SU-DHL-6 (cell line): Measurements from ENCODE around the gene CRTAC1.

Source experiments
- H2AFZ ChIP-seq: fragments of 200-600 bp; sonication (generic); 2 replicates; pipeline ENCODE4 v1.6.1; 2014; ENCODE audit warnings: low read depth, mild to moderate bottlenecking, moderate library complexity, mixed read lengths, antibody characterized with exemption, low read length; ENCODE audit not compliant: severe bottlenecking
- H3F3A ChIP-seq: fragments of 200-600 bp; shearing (Covaris generic); 2 replicates; pipeline ENCODE4 v1.6.0; 2016; ENCODE audit warnings: antibody characterized with exemption, mild to moderate bottlenecking; ENCODE audit not compliant: insufficient read depth
- H3K27ac ChIP-seq: fragments of 200-600 bp; sonication (generic); 2 replicates; pipeline ENCODE4 v1.5.1; 2016; ENCODE audit warnings: low read depth, mild to moderate bottlenecking, low read length, moderate library complexity, mixed read lengths
- H3K27me3 ChIP-seq: fragments of 200-600 bp; sonication (generic), shearing (Covaris generic); 2 replicates; pipeline ENCODE4 v1.6.0; 2014; ENCODE audit warnings: mild to moderate bottlenecking, low read length
- H3K36me3 ChIP-seq: fragments of 200-600 bp; sonication (generic); 2 replicates; pipeline ENCODE4 v1.6.1; 2014; ENCODE audit warnings: mild to moderate bottlenecking, low read length, mixed read lengths
- H3K4me2 ChIP-seq: fragments of 300-600, 200-600 bp; shearing (Covaris generic), sonication (generic); 2 replicates; pipeline ENCODE4 v1.6.0; 2014; ENCODE audit warnings: low read length, low read depth, mild to moderate bottlenecking; ENCODE audit not compliant: poor library complexity, severe bottlenecking
- H3K4me3 ChIP-seq: fragments of 200-600 bp; sonication (generic); 2 replicates; pipeline ENCODE4 v1.5.1; 2014; ENCODE audit warnings: antibody characterized with exemption, low read length, mild to moderate bottlenecking, mixed read lengths; ENCODE audit not compliant: insufficient read depth, poor library complexity, severe bottlenecking
- H3K79me2 ChIP-seq: fragments of 200-600 bp; sonication (generic); 2 replicates; pipeline ENCODE4 v1.6.1; 2014; ENCODE audit warnings: mild to moderate bottlenecking, low read length, moderate library complexity; ENCODE audit not compliant: insufficient read depth
- H3K9ac ChIP-seq: fragments of 200-600 bp; sonication (generic); 2 replicates; pipeline ENCODE4 v1.7.0; 2014; ENCODE audit warnings: mild to moderate bottlenecking, low read length
- H3K9me2 ChIP-seq: fragments of 200-600 bp; sonication (generic); replicated peaks from 2 replicates; pipeline ENCODE4 v1.6.1; 2014; ENCODE audit warnings: low read length; ENCODE audit not compliant: insufficient read depth
- H3K9me3 ChIP-seq: fragments of 200-600 bp; sonication (generic); 2 replicates; pipeline ENCODE4 v1.6.1; 2014; ENCODE audit warnings: low read length, mixed read lengths; ENCODE audit not compliant: insufficient read depth
- H4K20me1 ChIP-seq: fragments of 200-600 bp; sonication (generic); 2 replicates; pipeline ENCODE4 v1.6.1; 2014; ENCODE audit warnings: low read depth, mild to moderate bottlenecking, antibody characterized with exemption, low read length, moderate library complexity, mixed read lengths
- CTCF ChIP-seq: fragments of 200-600 bp; sonication (generic); IDR thresholded peaks from one replicate; pipeline ENCODE4 v1.5.1; 2017; ENCODE audit warnings: antibody characterized with exemption, mild to moderate bottlenecking, low read length, moderate library complexity; ENCODE audit not compliant: insufficient read depth, poor library complexity, severe bottlenecking
- EZH2phosphoT487 ChIP-seq: fragments of 200-600 bp; sonication (generic), shearing (Covaris generic); conservative IDR thresholded peaks from 2 replicates; pipeline ENCODE4 v1.6.1; 2018; ENCODE audit warnings: mild to moderate bottlenecking, antibody characterized with exemption, low read length, moderate library complexity, mixed read lengths

Gene CRTAC1

GRCh38 chr10:97977673-97978072, 52.7 kb downstream of the CRTAC1 start:
- Histone ChIP-seq H3K4me2 (no peak overlapping the region), H3K36me3 (no peaks in the 10 kb centered on the region), H3K9me2 (no peaks in the 10 kb centered on the region), H3K27ac (no peak overlapping the region), H4K20me1 (no peaks in the 10 kb centered on the region), H3K9ac (no peak overlapping the region), H3F3A (no peaks in the 10 kb centered on the region), H3K9me3 (no peaks in the 10 kb centered on the region), H3K4me3 (no peak overlapping the region), H3K27me3 (no peaks in the 10 kb centered on the region), H2AFZ (no peak overlapping the region), H3K79me2 (no peaks in the 10 kb centered on the region)
- TF ChIP-seq CTCF (no peak), EZH2phosphoT487 (no peak)

- Histone ChIP-seq H3K4me2 (no peak overlapping the region), H3K4me3 (no peak overlapping the region), H3K27ac (no peak overlapping the region), H2AFZ (no peak overlapping the region), H4K20me1 (no peaks in the 10 kb centered on the region), H3K36me3 (no peaks in the 10 kb centered on the region), H3K79me2 (no peaks in the 10 kb centered on the region), H3K9me3 (no peaks in the 10 kb centered on the region), H3K27me3 (no peaks in the 10 kb centered on the region), H3K9me2 (no peaks in the 10 kb centered on the region), H3K9ac (no peak overlapping the region), H3F3A (no peaks in the 10 kb centered on the region)
- TF ChIP-seq CTCF (no peak), EZH2phosphoT487 (no peak)
These were observed 54.8 kb downstream of the CRTAC1 start for GRCh38 chr10:97975598-97975997.

GRCh38 chr10:97974526-97975525, 55.6 kb downstream of the CRTAC1 start:
- no peaks in the 10 kb centered on the region for H3K9me2 ChIP-seq
- no peak overlapping the region for H3K27ac ChIP-seq
- H3K4me3 ChIP-seq = no peak overlapping the region
- no peaks in the 10 kb centered on the region for H3K79me2 ChIP-seq
- H3K27me3 ChIP-seq = no peaks in the 10 kb centered on the region
- no peak overlapping the region for H3K4me2 ChIP-seq
- H3K9me3 ChIP-seq = no peaks in the 10 kb centered on the region
- TF ChIP-seq CTCF (no peak), EZH2phosphoT487 (no peak)
- H4K20me1 ChIP-seq = no peaks in the 10 kb centered on the region
- no peaks in the 10 kb centered on the region for H3K36me3 ChIP-seq
- H2AFZ ChIP-seq = no peak overlapping the region
- H3K9ac ChIP-seq = no peak overlapping the region
- no peaks in the 10 kb centered on the region for H3F3A ChIP-seq
